HCT116 (cell line): ENCODE data around the gene TRPV4. TPM values are rescaled to one million over a fixed set of nuclear protein-coding genes. Genes with fewer than 3 reads are reported as not detected.

ENCODE experiments used
- ATAC-seq: fragments of 200-7000 bp; cut with Tn5 transposase; 2 replicates; pipeline ENCODE4 v1.9.1; 2020; ENCODE audit warnings: mild to moderate bottlenecking, moderate library complexity
- BruUV-seq: library from RNA; stranded (reverse); fragments of 400-500 nt; replicated peaks from 2 replicates; lab custom pipeline; 2021; lab: Mats Ljungman, UMichigan
- CTCF ChIA-PET: fragments of 300-600 bp; sonication (Branson Sonifier 250); formaldehyde crosslinking; loops from one replicate; lab custom pipeline; 2021; ENCODE audit warnings: antibody characterized with exemption; lab: Charles Lee
- POLR2A ChIA-PET: fragments of 300-600, 350-600 bp; sonication (Branson Sonifier 250); formaldehyde crosslinking; loops from one replicate; lab custom pipeline; 2021; ENCODE audit warnings: antibody characterized with exemption; lab: Charles Lee
- RAD21 ChIA-PET, 2 experiments: fragments of 300-600 bp; sonication (Branson Sonifier 250); formaldehyde crosslinking; loops; one replicate each; lab custom pipeline; 2023; ENCODE audit warnings: low total read pairs in 2 of 2; ENCODE audit not compliant: uncharacterized antibody in 2 of 2, unreplicated experiment in 2 of 2, low non-redundant PET in 1 of 2; lab: Charles Lee
- DNase-seq: peaks from one replicate; pipeline ENCODE4 v3.0.0-alpha.2; 2010; ENCODE audit warnings: low read depth, low spot score
- H2AFZ ChIP-seq: fragments of 200-600 bp; shearing (Covaris generic), sonication (generic); 2 replicates; pipeline ENCODE4 v1.6.1; 2017; ENCODE audit warnings: low read depth, mixed run types, mixed read lengths, antibody characterized with exemption, low read length; ENCODE audit not compliant: poor library complexity, severe bottlenecking
- H3K27ac ChIP-seq: 2 replicates; pipeline ENCODE4 v1.5.1; 2012; ENCODE audit warnings: low read depth, low read length
- H3K27me3 ChIP-seq: fragments of 200-600 bp; sonication (generic); 2 replicates; pipeline ENCODE4 v1.6.1; 2016; ENCODE audit warnings: mixed run types, low read length, mixed read lengths; ENCODE audit not compliant: insufficient read depth
- H3K36me3 ChIP-seq, 2 experiments: fragments of 200-500 bp in 1 of 2; fragments of 200-600 bp in 1 of 2; sonication (Bioruptor generic) in 1 of 2; sonication (generic) in 1 of 2; 2 replicates each; pipeline versions ENCODE4 v1.5.1 to v1.6.1; 2014 to 2016; ENCODE audit warnings: low read length in 2 of 2, inconsistent platforms in 1 of 2, mixed read lengths in 1 of 2, mixed run types in 1 of 2; ENCODE audit not compliant: insufficient read depth in 2 of 2, control insufficient read depth in 1 of 2
- H3K4me1 ChIP-seq, 2 experiments: fragments of 200-600 bp in 1 of 2; sonication (generic) in 1 of 2; 2 replicates each; pipeline versions ENCODE4 v1.5.1 to v1.6.1; 2012 to 2017; ENCODE audit warnings: low read length in 2 of 2, inconsistent platforms in 1 of 2, mild to moderate bottlenecking in 1 of 2, mixed read lengths in 1 of 2, mixed run types in 1 of 2, moderate library complexity in 1 of 2; ENCODE audit not compliant: insufficient read depth in 2 of 2, control insufficient read depth in 1 of 2
- H3K4me2 ChIP-seq: fragments of 200-600 bp; sonication (generic); 2 replicates; pipeline ENCODE4 v1.6.1; 2017; ENCODE audit warnings: mixed run types, low read length, mixed read lengths
- H3K4me3 ChIP-seq, 2 experiments: fragments of 200-600 bp in 1 of 2; sonication (generic) in 1 of 2; replicated peaks in 1 of 2; 2 replicates each; pipeline ENCODE4 v1.5.1; 2011 to 2016; ENCODE audit warnings: low read length in 2 of 2, control low read depth in 1 of 2, low read depth in 1 of 2, mild to moderate bottlenecking in 1 of 2, mixed read lengths in 1 of 2, mixed run types in 1 of 2
- H3K79me2 ChIP-seq: fragments of 200-600 bp; sonication (generic); 2 replicates; pipeline ENCODE4 v1.6.1; 2017; ENCODE audit warnings: mild to moderate bottlenecking, mixed run types, low read length, moderate library complexity, mixed read lengths; ENCODE audit not compliant: insufficient read depth
- H3K9ac ChIP-seq: fragments of 200-600 bp; sonication (generic); 2 replicates; pipeline ENCODE4 v1.6.1; 2016; ENCODE audit warnings: low read length, mixed read lengths
- H3K9me2 ChIP-seq: fragments of 200-600 bp; sonication (generic), shearing (Covaris generic); 2 replicates; pipeline ENCODE4 v1.6.1; 2017; ENCODE audit warnings: mixed run types, mild to moderate bottlenecking, moderate library complexity; ENCODE audit not compliant: insufficient read depth
- H3K9me3 ChIP-seq, 2 experiments: fragments of 200-500 bp in 1 of 2; fragments of 200-600 bp in 1 of 2; sonication (Bioruptor generic) in 1 of 2; sonication (generic) in 1 of 2; 2 replicates each; pipeline ENCODE4 v1.6.1; 2014 to 2017; ENCODE audit warnings: low read length in 2 of 2, mixed read lengths in 2 of 2, inconsistent platforms in 1 of 2, low read depth in 1 of 2, mild to moderate bottlenecking in 1 of 2, mixed run types in 1 of 2, moderate library complexity in 1 of 2; ENCODE audit not compliant: control insufficient read depth in 1 of 2, insufficient read depth in 1 of 2
- H4K20me1 ChIP-seq: fragments of 200-600 bp; sonication (generic), shearing (Covaris generic); 2 replicates; pipeline ENCODE4 v1.6.1; 2017; ENCODE audit warnings: mixed run types, mild to moderate bottlenecking, moderate library complexity; ENCODE audit not compliant: insufficient read depth
- CBX3 ChIP-seq: IDR thresholded peaks from 2 replicates; pipeline ENCODE4 v1.6.1; 2012; ENCODE audit warnings: low read depth
- EZH2 ChIP-seq: fragments of 200-600 bp; sonication (generic); IDR thresholded peaks from 2 replicates; pipeline ENCODE4 v1.6.1; 2017; ENCODE audit warnings: antibody characterized with exemption, mixed run types
- EZH2phosphoT487 ChIP-seq: fragments of 200-600 bp; IDR thresholded peaks from 2 replicates; pipeline ENCODE4 v1.6.1; 2018; ENCODE audit warnings: antibody characterized with exemption, borderline replicate concordance
- FOSL1 ChIP-seq: IDR thresholded peaks from 2 replicates; pipeline ENCODE4 v1.6.1; 2012; ENCODE audit warnings: low read depth
- JUND ChIP-seq: IDR thresholded peaks from 2 replicates; pipeline ENCODE4 v1.6.1; 2012
- POLR2A ChIP-seq: IDR thresholded peaks from 2 replicates; pipeline ENCODE4 v1.7.0; 2011; ENCODE audit warnings: borderline replicate concordance; ENCODE audit not compliant: insufficient read depth, insufficient read length; ENCODE audit errors: extremely low read depth
- RAD21 ChIP-seq: IDR thresholded peaks from 2 replicates; pipeline ENCODE4 v1.6.1; 2012; ENCODE audit warnings: low read depth, mild to moderate bottlenecking
- SIN3A ChIP-seq: IDR thresholded peaks from 2 replicates; pipeline ENCODE4 v1.6.1; 2012; ENCODE audit warnings: low read depth
- SP1 ChIP-seq: IDR thresholded peaks from 2 replicates; pipeline ENCODE4 v1.6.1; 2012; ENCODE audit warnings: low read depth
- YY1 ChIP-seq: IDR thresholded peaks from 2 replicates; pipeline ENCODE4 v1.6.1; 2011; ENCODE audit warnings: low read length, low read depth, moderate library complexity, mild to moderate bottlenecking; ENCODE audit not compliant: insufficient replicate concordance; ENCODE audit errors: extremely low read depth
- ZBTB33 ChIP-seq: IDR thresholded peaks from 2 replicates; pipeline ENCODE4 v1.6.1; 2011; ENCODE audit warnings: mild to moderate bottlenecking, low read length, moderate library complexity; ENCODE audit not compliant: insufficient replicate concordance; ENCODE audit errors: extremely low read depth
- ZNF274 ChIP-seq: fragments of 200-500 bp; sonication (Bioruptor generic); IDR thresholded peaks from 2 replicates; pipeline ENCODE4 v1.6.1; 2014; ENCODE audit warnings: mild to moderate bottlenecking, low read depth, low read length, inconsistent platforms
- intact Hi-C: fragments of 100-400 bp; cut with micrococcal nuclease; formaldehyde crosslinking; loops from 2 replicates; pipeline ENCODE4 v1.10.0; 2022
- total RNA-seq: library from RNA; stranded (reverse); gene quantifications from one replicate; pipeline ENCODE4 v1.2.1, GENCODE V29; 2021; ENCODE audit not compliant: unreplicated experiment
- TF ChIP-seq, protein P1 (sequence below), 3 experiments: fragments of 200-600 bp in 1 of 3; sonication (generic) in 1 of 3; IDR thresholded peaks in 2 of 3; conservative IDR thresholded peaks in 1 of 3; 2 replicates each; pipeline ENCODE4 v1.5.1; 2012 to 2017; ENCODE audit warnings: low read depth in 2 of 3, low read length in 2 of 3, antibody characterized with exemption in 1 of 3, borderline replicate concordance in 1 of 3, control low read depth in 1 of 3, mild to moderate bottlenecking in 1 of 3, mixed read lengths in 1 of 3, mixed run types in 1 of 3, moderate library complexity in 1 of 3; ENCODE audit not compliant: insufficient read depth in 1 of 3

TRPV4 gene
- total RNA-seq, 1 experiment from 2014 or later = 0.54 TPM

DNA sequence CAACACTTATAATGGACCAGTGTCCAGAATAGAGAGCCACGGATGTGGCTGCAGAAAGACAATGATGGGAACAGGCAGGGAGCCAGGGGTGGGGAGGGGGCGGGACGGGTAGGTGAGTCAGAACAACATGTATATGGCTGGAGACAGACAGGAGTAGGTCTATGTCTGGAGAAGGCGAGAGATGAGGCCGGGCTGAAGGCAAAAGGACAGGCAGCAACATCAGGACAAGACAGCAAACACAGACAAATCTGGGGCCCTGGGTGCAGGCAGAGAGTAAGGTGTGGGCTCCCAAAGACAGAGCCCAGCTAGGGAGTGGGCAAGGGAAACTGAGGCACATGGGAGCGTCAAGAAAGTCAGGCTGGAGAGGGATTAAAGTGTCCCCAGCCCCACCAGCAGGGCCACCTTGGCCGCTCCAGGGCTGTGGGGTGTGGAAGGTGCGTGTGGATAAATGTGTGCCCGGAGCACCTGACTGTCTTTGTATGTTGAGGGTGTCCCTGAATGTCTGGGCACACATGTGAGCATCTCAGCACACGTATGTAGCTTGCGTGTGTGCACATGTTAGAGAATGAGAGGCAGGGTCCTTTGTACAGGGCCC lies 75.4 kb downstream of the TRPV4 start:
- no peak overlapping the region for H3K27ac ChIP-seq
- H3K36me3 ChIP-seq = no peaks in the 10 kb centered on the region
- intact Hi-C loops = no loop called here
- no TSS peak for BruUV-seq
- H3K9ac ChIP-seq = no peak overlapping the region
- H3K9me3 ChIP-seq = peaks cover 0 to 5% of the 10 kb centered on the region in 2 experiments; a peak in 1 of 4 replicates
- H2AFZ ChIP-seq = no peak overlapping the region
- CTCF ChIA-PET = no interaction called here
- no peak overlapping the region for H3K4me3 ChIP-seq
- peaks cover 0 to 2% of the 10 kb centered on the region in 2 experiments; a peak in 2 of 4 replicates for H3K4me1 ChIP-seq
- DNase-seq = no peak
- H3K4me2 ChIP-seq = no peak overlapping the region
- no peaks in the 10 kb centered on the region for H3K9me2 ChIP-seq
- no peaks in the 10 kb centered on the region for H3K79me2 ChIP-seq
- TF ChIP-seq CBX3 (no peak), FOSL1 (no peak), EZH2 (no peak), RAD21 (no peak)
- TF ChIP-seq, protein P1, sequence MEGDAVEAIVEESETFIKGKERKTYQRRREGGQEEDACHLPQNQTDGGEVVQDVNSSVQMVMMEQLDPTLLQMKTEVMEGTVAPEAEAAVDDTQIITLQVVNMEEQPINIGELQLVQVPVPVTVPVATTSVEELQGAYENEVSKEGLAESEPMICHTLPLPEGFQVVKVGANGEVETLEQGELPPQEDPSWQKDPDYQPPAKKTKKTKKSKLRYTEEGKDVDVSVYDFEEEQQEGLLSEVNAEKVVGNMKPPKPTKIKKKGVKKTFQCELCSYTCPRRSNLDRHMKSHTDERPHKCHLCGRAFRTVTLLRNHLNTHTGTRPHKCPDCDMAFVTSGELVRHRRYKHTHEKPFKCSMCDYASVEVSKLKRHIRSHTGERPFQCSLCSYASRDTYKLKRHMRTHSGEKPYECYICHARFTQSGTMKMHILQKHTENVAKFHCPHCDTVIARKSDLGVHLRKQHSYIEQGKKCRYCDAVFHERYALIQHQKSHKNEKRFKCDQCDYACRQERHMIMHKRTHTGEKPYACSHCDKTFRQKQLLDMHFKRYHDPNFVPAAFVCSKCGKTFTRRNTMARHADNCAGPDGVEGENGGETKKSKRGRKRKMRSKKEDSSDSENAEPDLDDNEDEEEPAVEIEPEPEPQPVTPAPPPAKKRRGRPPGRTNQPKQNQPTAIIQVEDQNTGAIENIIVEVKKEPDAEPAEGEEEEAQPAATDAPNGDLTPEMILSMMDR (IDR thresholded peaks at IDR 0.05 in 2 of 3, conservative IDR thresholded peaks at IDR 0.05 in 1 of 3; ENCODE audit: borderline replicate concordance in 1 of 3, insufficient read depth in 1 of 3, low read depth in 2 of 3, low read length in 2 of 3) = no peak
- no peaks in the 10 kb centered on the region for H3K27me3 ChIP-seq
- no peak for ATAC-seq
- H4K20me1 ChIP-seq = no peaks in the 10 kb centered on the region
- RAD21 ChIA-PET = no interaction called here
- POLR2A ChIA-PET = no interaction called here

GRCh38 chr12:109756457-109756856 lies 76.7 kb downstream of the TRPV4 start:
- peaks cover 0 to 5% of the 10 kb centered on the region in 2 experiments; a peak in 1 of 4 replicates for H3K9me3 ChIP-seq
- ChIA-PET RAD21 (no interaction called here), POLR2A (no interaction called here), CTCF (no interaction called here)
- no peak overlapping the region for H2AFZ ChIP-seq
- H3K79me2 ChIP-seq = no peaks in the 10 kb centered on the region
- H4K20me1 ChIP-seq = no peaks in the 10 kb centered on the region
- intact Hi-C loops = no loop called here
- no peaks in the 10 kb centered on the region for H3K9me2 ChIP-seq
- BruUV-seq = no TSS peak
- no peak overlapping the region for H3K4me2 ChIP-seq
- DNase-seq (no peak), ATAC-seq (no peak)
- H3K9ac ChIP-seq = no peak overlapping the region
- H3K4me3 ChIP-seq = no peak overlapping the region
- TF ChIP-seq ZBTB33 = no peak
- TF ChIP-seq JUND = no peak
- no peak for TF ChIP-seq RAD21
- TF ChIP-seq SP1 = no peak
- no peak for TF ChIP-seq ZNF274
- TF ChIP-seq FOSL1 = no peak
- no peak for TF ChIP-seq POLR2A
- TF ChIP-seq CBX3 = no peak; the same call in 1 of the 2 replicates
- no peak for TF ChIP-seq YY1
- TF ChIP-seq SIN3A = no peak
- TF ChIP-seq EZH2phosphoT487 = no peak
- no peak overlapping the region for H3K27ac ChIP-seq
- H3K36me3 ChIP-seq = no peaks in the 10 kb centered on the region
- no peaks in the 10 kb centered on the region for H3K4me1 ChIP-seq
- H3K27me3 ChIP-seq = no peaks in the 10 kb centered on the region
